Ramos (cell line): ENCODE measurements around the gene CLK3.
"Not testable (repeated sequence)": the region's sequence is repeated elsewhere in the genome, so short reads cannot be mapped to it uniquely, and the experiment has no call there.

Experiments
- in situ Hi-C: fragments of 300-500 bp; cut with MboI; formaldehyde crosslinking; loops from one replicate; pipeline ENCODE4 v1.14.3; 2022; ENCODE audit warnings: low sequenced_read_pairs; ENCODE audit not compliant: unreplicated experiment

The CLK3 gene

DNA sequence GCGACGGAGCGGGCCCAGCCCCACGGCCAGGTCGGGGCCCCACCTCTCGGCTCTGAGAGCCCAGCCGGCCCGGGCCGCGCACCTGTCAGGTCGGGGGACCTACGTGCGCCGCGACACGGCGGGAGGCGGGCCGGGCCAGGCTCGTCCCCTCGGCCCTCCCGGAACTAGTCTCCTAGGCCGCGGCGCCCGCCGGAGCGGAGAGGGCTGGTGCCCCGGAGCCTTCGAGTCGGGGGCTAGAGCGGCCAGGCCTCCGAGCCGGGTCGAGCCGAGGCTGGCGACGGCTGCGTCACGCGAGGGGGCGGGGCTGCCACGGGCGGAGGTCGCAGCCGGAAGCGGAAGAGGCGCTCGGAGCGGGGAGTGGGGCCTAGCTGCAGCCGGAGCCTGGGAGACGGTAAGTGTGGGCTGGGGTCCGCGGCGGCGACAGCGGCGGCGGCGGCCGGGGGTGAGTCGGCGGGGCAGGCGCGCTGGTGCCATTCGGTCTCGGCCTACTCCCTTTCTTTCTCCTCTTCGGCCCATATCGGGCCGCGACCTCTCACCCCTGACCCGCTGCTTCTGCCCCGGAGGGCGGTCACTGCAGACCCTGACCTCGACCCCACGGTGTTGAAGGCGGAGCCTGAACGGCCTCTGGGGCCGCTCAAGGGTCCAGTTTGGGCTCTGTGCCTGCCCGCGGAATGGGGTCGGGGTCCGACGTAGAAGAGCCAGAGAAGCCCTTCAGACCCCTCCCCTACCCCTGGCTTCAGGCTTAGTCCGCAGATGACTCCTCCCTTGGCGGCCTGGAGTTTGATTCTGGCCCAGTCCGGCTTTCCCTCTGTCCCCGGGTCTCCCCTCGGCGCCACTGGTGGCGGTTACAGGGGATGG is at the start of gene CLK3:
Gene CLK3, plus strand, starts transcription at position 329 of the 858 bp plus-strand sequence. CDS start 3,361 bp downstream, outside the sequence.
- in situ Hi-C loops: no loop called here

DNA sequence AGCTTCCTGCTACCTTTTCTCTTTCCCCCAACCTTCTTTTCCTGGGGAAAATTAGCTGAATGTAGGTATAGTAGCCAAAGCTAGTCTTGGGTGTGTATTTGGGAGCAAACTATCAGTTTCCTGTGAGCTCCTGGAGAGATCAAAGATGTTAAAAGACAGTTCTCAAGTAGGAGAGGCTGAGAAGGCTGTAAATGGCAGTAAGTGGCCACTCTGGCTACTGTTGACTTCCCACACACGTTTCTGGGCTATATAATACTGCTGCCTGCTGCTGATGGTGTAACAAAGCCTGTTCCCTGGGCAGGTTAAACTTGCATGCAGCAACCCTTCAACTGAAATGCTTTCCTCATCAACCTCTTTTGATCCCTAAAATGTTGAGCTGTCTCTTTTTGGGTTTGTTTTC is 47.0 kb upstream of the CLK3 start:
- in situ Hi-C loops: no loop called here

GRCh38 chr15:74569731-74570070 is 45.9 kb upstream of the CLK3 start:
- in situ Hi-C loops: no loop called here

DNA sequence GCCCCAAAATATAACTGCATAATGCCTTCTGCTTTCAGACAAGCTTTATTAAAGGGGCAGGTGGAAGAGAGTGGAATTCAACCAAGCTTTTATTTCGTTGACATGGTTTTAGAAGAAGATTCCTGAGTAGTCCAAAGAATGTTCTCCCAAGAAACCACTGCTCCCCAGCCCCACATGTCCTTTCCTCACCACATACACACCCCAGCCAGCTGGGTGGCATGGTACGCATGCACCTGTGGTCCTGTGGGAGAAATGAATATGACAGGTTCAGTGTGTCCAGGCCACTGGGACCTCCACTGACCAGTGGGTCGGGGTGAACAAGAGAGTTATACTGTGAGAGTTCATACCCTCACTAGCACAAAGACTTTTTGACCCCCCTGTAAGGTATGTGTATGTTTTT is 44.4 kb upstream of the CLK3 start:
- in situ Hi-C loops: no loop called here

GRCh38 chr15:74573987-74574386 is 41.6 kb upstream of the CLK3 start:
- in situ Hi-C loops: no loop called here

- in situ Hi-C loops: no loop called here
Observed at GRCh38 chr15:74578496-74578994, 37.1 kb upstream of the CLK3 start.

GRCh38 chr15:74579001-74579400 is 36.6 kb upstream of the CLK3 start:
- in situ Hi-C loops: no loop called here

DNA sequence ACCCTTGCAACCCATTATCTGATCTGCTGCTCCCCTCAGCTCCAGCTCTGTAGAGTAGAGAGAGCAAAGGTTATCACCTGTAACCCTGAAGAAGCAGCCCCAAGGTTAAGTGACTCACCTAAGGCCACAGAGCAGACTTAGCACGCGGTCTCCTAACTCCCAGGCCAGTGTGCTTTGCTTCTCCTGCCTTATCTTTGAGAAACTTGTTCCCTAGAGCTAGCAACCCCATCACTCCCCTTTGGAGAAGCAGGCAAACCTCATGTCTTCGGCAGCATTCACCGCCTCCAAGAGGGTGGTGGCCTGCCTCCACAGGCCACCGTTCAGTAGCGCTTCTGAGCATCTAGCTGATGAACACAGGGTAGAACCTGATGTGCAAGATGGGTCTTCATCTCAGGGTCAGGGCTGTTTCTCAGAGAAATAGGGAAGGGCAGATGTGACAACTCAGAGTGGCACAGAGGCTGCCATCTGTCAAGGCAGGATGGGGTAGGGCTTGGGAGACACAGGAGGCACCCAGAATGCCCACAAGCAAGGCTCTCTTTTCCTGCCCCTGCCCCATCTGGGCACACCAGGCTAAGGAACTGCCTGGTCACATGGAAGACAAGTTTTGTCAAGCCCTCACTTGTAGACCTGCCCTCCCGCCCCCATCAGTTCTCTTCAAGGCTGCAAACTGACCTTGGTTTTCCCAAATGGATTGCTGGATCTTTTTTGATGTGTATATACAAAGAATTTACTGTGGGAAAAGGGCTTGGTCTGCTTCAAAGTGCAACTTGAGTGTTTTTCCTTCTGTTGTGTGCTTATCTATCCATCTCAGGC is 34.9 kb upstream of the CLK3 start:
- in situ Hi-C loops: no loop called here

GRCh38 chr15:74584204-74584603 is 31.4 kb upstream of the CLK3 start:
- in situ Hi-C loops: no loop called here

DNA sequence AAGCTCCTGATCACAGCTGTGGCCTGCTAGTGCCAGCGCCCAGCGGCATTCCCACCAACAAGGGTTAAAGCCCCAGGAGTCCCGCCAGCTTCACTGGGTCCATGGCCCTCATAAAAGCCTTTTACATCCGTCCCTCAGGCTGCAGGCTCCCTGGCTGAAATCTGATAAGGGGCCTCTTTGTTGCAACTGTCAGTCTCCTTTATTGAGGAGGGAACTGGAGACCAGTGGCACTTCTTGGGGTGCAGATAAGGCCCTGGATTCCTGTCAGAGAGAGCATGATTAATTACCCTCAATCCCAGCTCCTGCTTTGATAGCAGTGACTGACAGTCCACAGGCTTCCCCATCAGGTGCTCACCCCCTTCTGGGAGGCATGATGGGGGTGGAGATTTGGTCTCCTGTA is 30.9 kb upstream of the CLK3 start:
- in situ Hi-C loops: no loop called here

DNA sequence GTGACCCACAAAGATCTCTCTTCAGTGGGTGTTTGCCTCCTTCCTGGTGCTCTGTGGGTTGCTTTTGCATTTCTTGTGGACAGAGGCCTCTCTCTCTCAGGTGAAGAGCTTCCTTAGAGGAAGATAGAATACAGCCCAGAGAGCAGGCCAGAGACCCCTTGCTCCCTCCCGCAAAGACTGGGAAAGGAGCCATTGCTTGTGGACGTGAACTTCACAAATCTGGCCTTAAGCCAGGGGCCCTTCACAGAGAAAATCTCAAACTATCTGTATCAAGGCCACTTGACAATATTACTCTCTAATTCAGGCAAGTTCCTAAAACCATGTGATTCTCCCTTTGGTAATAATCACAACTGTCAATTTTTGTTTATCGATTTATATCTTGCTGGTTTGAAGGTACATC is 30.4 kb upstream of the CLK3 start:
- in situ Hi-C loops: no loop called here

- in situ Hi-C loops: no loop called here
Observed at GRCh38 chr15:74585857-74586256, 29.8 kb upstream of the CLK3 start.

- in situ Hi-C loops: no loop called here
Observed at GRCh38 chr15:74589826-74590225, 25.8 kb upstream of the CLK3 start.

DNA sequence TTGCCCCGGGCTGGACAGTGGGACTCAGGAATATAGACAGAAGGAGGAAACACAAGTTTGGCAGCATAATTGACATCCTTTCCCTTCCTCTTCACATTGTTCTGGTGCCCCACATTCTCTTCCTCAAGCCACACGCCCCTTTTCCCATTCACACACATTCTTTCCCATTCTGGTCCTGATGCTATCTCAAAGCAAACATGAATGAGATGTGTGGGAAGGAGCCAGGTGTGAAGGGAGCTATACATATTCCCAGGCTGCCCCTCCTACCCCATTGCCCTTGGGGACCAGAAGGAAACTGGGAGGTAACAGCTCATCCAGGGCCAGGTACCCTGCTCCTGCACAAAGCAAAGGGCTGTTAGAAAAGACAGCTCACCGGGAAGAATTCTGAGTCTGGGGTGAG is 23.4 kb upstream of the CLK3 start:
- in situ Hi-C loops: no loop called here

DNA sequence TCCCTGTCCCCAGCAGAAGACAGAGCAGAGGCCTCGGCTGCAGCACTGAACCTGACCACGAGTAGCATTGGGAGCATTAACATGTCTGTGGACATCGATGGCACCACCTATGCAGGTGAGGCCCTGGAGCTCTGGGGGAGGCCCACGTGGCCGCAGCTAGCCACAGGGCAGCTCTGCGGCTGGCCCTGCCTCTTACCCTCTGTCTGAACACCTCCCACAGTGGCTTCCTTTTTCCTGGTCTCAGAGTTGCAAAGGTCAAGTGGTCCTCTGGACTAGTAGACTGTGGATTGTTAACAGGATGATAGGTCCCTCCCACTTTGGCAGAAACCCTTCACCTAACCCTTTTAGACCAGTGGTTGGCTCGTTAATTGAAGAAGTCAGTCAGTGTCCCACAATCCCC is 22.5 kb upstream of the CLK3 start:
- in situ Hi-C loops: no loop called here

DNA sequence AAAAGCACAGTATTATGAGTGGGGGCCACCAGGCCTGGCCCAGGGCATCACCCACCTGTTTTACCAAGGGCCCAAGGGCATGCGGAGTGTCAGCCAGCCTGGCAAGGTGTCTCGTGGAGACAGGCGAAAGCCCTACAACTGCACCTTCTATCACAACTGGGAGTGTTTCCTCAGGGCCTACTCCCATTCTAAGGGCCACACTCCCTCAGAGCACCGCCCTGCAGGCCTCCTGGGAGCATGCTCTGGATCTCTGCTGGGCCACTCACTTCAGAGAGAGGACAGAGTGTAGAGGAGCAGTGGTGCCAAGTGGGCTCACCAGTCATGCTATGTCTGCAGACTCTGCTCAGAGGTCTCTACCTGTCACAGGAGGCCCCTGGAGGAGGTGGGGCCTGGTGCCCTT is 21.2 kb upstream of the CLK3 start:
- in situ Hi-C loops: no loop called here

GRCh38 chr15:74595271-74595670 is 20.4 kb upstream of the CLK3 start:
- in situ Hi-C loops: no loop called here

- in situ Hi-C loops: not testable (repeated sequence)
Observed at GRCh38 chr15:74596736-74597135, 18.9 kb upstream of the CLK3 start.

GRCh38 chr15:74597146-74597705 is 18.4 kb upstream of the CLK3 start:
- in situ Hi-C loops: not testable (repeated sequence)

GRCh38 chr15:74598126-74598842 is 17.4 kb upstream of the CLK3 start:
- in situ Hi-C loops: no loop called here
